MM.1S (cell line): ENCODE data around the gene MYOF.

Source experiments
- DNase-seq: peaks from one replicate; pipeline ENCODE4 v3.0.0-alpha.2; 2015
- H2AFZ ChIP-seq: fragments of 300-600 bp; sonication (generic); 2 replicates; pipeline ENCODE4 v1.6.0; 2016; ENCODE audit warnings: antibody characterized with exemption, low read length
- H3F3A ChIP-seq: fragments of 300-600 bp; sonication (generic); 2 replicates; pipeline ENCODE4 v1.6.1; 2016; ENCODE audit warnings: mild to moderate bottlenecking, antibody characterized with exemption, low read length, moderate library complexity, mixed read lengths; ENCODE audit not compliant: insufficient read depth
- H3K27ac ChIP-seq: fragments of 300-600 bp; sonication (generic); 2 replicates; pipeline ENCODE4 v1.5.1; 2016; ENCODE audit warnings: mild to moderate bottlenecking, low read length
- H3K27me3 ChIP-seq: fragments of 300-600 bp; sonication (generic); replicated peaks from 2 replicates; pipeline ENCODE4 v1.6.0; 2016; ENCODE audit warnings: low read length; ENCODE audit not compliant: insufficient read depth
- H3K36me3 ChIP-seq: fragments of 300-600 bp; sonication (generic); replicated peaks from 2 replicates; pipeline ENCODE4 v1.6.1; 2016; ENCODE audit warnings: mild to moderate bottlenecking, low read length, mixed read lengths; ENCODE audit not compliant: insufficient read depth
- H3K4me1 ChIP-seq: fragments of 300-600 bp; sonication (generic); 2 replicates; pipeline ENCODE4 v1.6.1; 2016; ENCODE audit warnings: low read length, mixed read lengths
- H3K4me2 ChIP-seq: fragments of 300-600 bp; sonication (generic); 2 replicates; pipeline ENCODE4 v1.6.0; 2016; ENCODE audit warnings: low read depth, low read length
- H3K4me3 ChIP-seq: fragments of 300-600 bp; sonication (generic); 2 replicates; pipeline ENCODE4 v1.5.1; 2016; ENCODE audit warnings: low read length, mixed read lengths
- H3K79me2 ChIP-seq: fragments of 300-600 bp; sonication (generic); 2 replicates; pipeline ENCODE4 v1.6.1; 2016; ENCODE audit warnings: mixed run types, low read length, mixed read lengths
- H3K9ac ChIP-seq: fragments of 300-600 bp; sonication (generic); 2 replicates; pipeline ENCODE4 v1.6.1; 2016; ENCODE audit warnings: low read length, mixed read lengths
- H3K9me2 ChIP-seq: fragments of 300-600 bp; sonication (generic); replicated peaks from 2 replicates; pipeline ENCODE4 v1.6.1; 2016; ENCODE audit warnings: mild to moderate bottlenecking, low read length, mixed read lengths; ENCODE audit not compliant: insufficient read depth
- H3K9me3 ChIP-seq: fragments of 300-600 bp; sonication (generic); replicated peaks from 2 replicates; pipeline ENCODE4 v1.6.1; 2016; ENCODE audit warnings: mild to moderate bottlenecking, low read length, mixed read lengths; ENCODE audit not compliant: insufficient read depth
- H4K20me1 ChIP-seq: fragments of 300-600 bp; sonication (generic); 2 replicates; pipeline ENCODE4 v1.6.1; 2016; ENCODE audit warnings: mild to moderate bottlenecking, low read length, moderate library complexity, mixed read lengths; ENCODE audit not compliant: insufficient read depth
- CTCF ChIP-seq: fragments of 300-600 bp; sonication (generic); IDR thresholded peaks from 2 replicates; pipeline ENCODE4 v1.5.1; 2016; ENCODE audit warnings: antibody characterized with exemption, low read length, mixed read lengths
- EZH2 ChIP-seq: fragments of 300-600 bp; sonication (generic); optimal IDR thresholded peaks from 2 replicates; pipeline ENCODE3; 2017; ENCODE audit warnings: low read depth, mild to moderate bottlenecking, antibody characterized with exemption, low read length, mixed read lengths
- EZH2phosphoT487 ChIP-seq: fragments of 300-600 bp; sonication (generic); IDR thresholded peaks from 2 replicates; pipeline ENCODE4 v1.6.1; 2018; ENCODE audit warnings: antibody characterized with exemption, low read length

The MYOF gene

GRCh38 chr10:93261089-93261488, 221.0 kb downstream of the MYOF start:
- TF ChIP-seq EZH2phosphoT487 (no peak), CTCF (no peak), EZH2 (no peak)
- H3K4me1 ChIP-seq: no peaks in the 10 kb centered on the region
- H3K4me3 ChIP-seq: no peak overlapping the region
- no peaks in the 10 kb centered on the region for H3F3A ChIP-seq
- no peaks in the 10 kb centered on the region for H4K20me1 ChIP-seq
- no peak overlapping the region for H3K27ac ChIP-seq
- H3K9ac ChIP-seq: no peak overlapping the region
- H3K79me2 ChIP-seq: no peaks in the 10 kb centered on the region
- no peaks in the 10 kb centered on the region for H3K9me3 ChIP-seq
- H3K9me2 ChIP-seq: no peaks in the 10 kb centered on the region
- no peaks in the 10 kb centered on the region for H3K36me3 ChIP-seq
- DNase-seq: no peak
- no peaks in the 10 kb centered on the region for H3K27me3 ChIP-seq
- H3K4me2 ChIP-seq: no peak overlapping the region
- no peak overlapping the region for H2AFZ ChIP-seq

GRCh38 chr10:93259126-93259525, 223.0 kb downstream of the MYOF start:
- Histone ChIP-seq H3K79me2 (no peaks in the 10 kb centered on the region), H3K4me3 (no peak overlapping the region), H3K4me2 (no peak overlapping the region), H3K27ac (no peak overlapping the region), H3K9me3 (no peaks in the 10 kb centered on the region), H4K20me1 (no peaks in the 10 kb centered on the region), H3K9me2 (no peaks in the 10 kb centered on the region), H2AFZ (no peak overlapping the region), H3K27me3 (no peaks in the 10 kb centered on the region), H3F3A (no peaks in the 10 kb centered on the region), H3K36me3 (no peaks in the 10 kb centered on the region), H3K9ac (no peak overlapping the region), H3K4me1 (no peaks in the 10 kb centered on the region)
- no peak for DNase-seq
- no peak for TF ChIP-seq EZH2phosphoT487
- TF ChIP-seq EZH2: no peak
- TF ChIP-seq CTCF: no peak
